Measurements from ENCODE around the gene PXN.
"Not testable (repeated sequence)": the region's sequence is repeated elsewhere in the genome, so short reads cannot be mapped to it uniquely, and the experiment has no call there.

The PXN gene

GRCh38 chr12:120266180-120266870 is 795 bp upstream of the PXN start:
- Mint-ChIP-seq H3K36me3 (ENCODE audit: low read depth) (no peaks in the 10 kb centered on the region), H3K4me3 (peak overlapping the region; percentile 81), H3K27me3 (no peaks in the 10 kb centered on the region), H3K27ac (peak overlapping the region; percentile 59), H3K4me1 (ENCODE audit: low read depth) (peaks cover 39% of the 10 kb centered on the region), H3K9me3 (no peaks in the 10 kb centered on the region)

- no peaks in the 10 kb centered on the region for H3K36me3 Mint-ChIP-seq (ENCODE audit: low read depth)
Observed at GRCh38 chr12:120264904-120265472, 542 bp downstream of the PXN start.

GRCh38 chr12:120264086-120264903 is 1.2 kb downstream of the PXN start:
- Mint-ChIP-seq H3K27ac (peak overlapping the region; percentile 86), H3K4me1 (ENCODE audit: low read depth) (peaks cover 58% of the 10 kb centered on the region), H3K27me3 (no peaks in the 10 kb centered on the region), H3K36me3 (ENCODE audit: low read depth) (peaks cover 6% of the 10 kb centered on the region), H3K4me3 (peak overlapping the region; percentile 88), H3K9me3 (no peaks in the 10 kb centered on the region)

More at GRCh38 chr12:120264904-120265472, 542 bp downstream of the PXN start:
- Mint-ChIP-seq H3K27ac (peak overlapping the region; percentile 86), H3K4me1 (ENCODE audit: low read depth) (peaks cover 51% of the 10 kb centered on the region), H3K27me3 (no peaks in the 10 kb centered on the region), H3K9me3 (no peaks in the 10 kb centered on the region), H3K4me3 (peak overlapping the region; percentile 88)

GRCh38 chr12:120263748-120264085 is 1.8 kb downstream of the PXN start:
- Mint-ChIP-seq H3K4me1 (ENCODE audit: low read depth) (peaks cover 59% of the 10 kb centered on the region), H3K27me3 (no peaks in the 10 kb centered on the region), H3K4me3 (peak overlapping the region; percentile 88), H3K36me3 (ENCODE audit: low read depth) (peaks cover 7% of the 10 kb centered on the region), H3K27ac (no peak overlapping the region), H3K9me3 (no peaks in the 10 kb centered on the region)

- Mint-ChIP-seq H3K9me3 (no peaks in the 10 kb centered on the region), H3K4me3 (peak overlapping the region; percentile 88), H3K4me1 (ENCODE audit: low read depth) (peaks cover 66% of the 10 kb centered on the region), H3K36me3 (ENCODE audit: low read depth) (peaks cover 7% of the 10 kb centered on the region), H3K27me3 (no peaks in the 10 kb centered on the region), H3K27ac (peak overlapping the region; percentile 64)
Observed at GRCh38 chr12:120262852-120263747, 2.4 kb downstream of the PXN start.

GRCh38 chr12:120261951-120262851 is 3.3 kb downstream of the PXN start:
- Mint-ChIP-seq H3K27ac (peak overlapping the region; percentile 64), H3K4me3 (peak overlapping the region; percentile 88), H3K36me3 (ENCODE audit: low read depth) (peaks cover 7% of the 10 kb centered on the region), H3K4me1 (ENCODE audit: low read depth) (peaks cover 75% of the 10 kb centered on the region), H3K27me3 (no peaks in the 10 kb centered on the region), H3K9me3 (no peaks in the 10 kb centered on the region)

- Mint-ChIP-seq H3K4me1 (ENCODE audit: low read depth) (peaks cover 85% of the 10 kb centered on the region), H3K27me3 (no peaks in the 10 kb centered on the region), H3K36me3 (ENCODE audit: low read depth) (peaks cover 7% of the 10 kb centered on the region), H3K9me3 (no peaks in the 10 kb centered on the region), H3K27ac (no peak overlapping the region), H3K4me3 (no peak overlapping the region)
Observed at GRCh38 chr12:120260607-120261006, 4.9 kb downstream of the PXN start.

GRCh38 chr12:120259418-120260202 is 5.9 kb downstream of the PXN start:
- Mint-ChIP-seq H3K4me3 (no peak overlapping the region), H3K36me3 (ENCODE audit: low read depth) (peaks cover 13% of the 10 kb centered on the region), H3K27ac (no peak overlapping the region), H3K27me3 (no peaks in the 10 kb centered on the region), H3K9me3 (no peaks in the 10 kb centered on the region), H3K4me1 (ENCODE audit: low read depth) (peaks cover 89% of the 10 kb centered on the region)

- no peak overlapping the region for H3K4me3 Mint-ChIP-seq
- H3K9me3 Mint-ChIP-seq: no peaks in the 10 kb centered on the region
- H3K4me1 Mint-ChIP-seq (ENCODE audit: low read depth): peaks cover 89% of the 10 kb centered on the region
- H3K27ac Mint-ChIP-seq: no peak overlapping the region
- H3K36me3 Mint-ChIP-seq (ENCODE audit: low read depth): peaks cover 18% of the 10 kb centered on the region
- H3K27me3 Mint-ChIP-seq: no peaks in the 10 kb centered on the region
Observed at GRCh38 chr12:120258323-120258896, 7.1 kb downstream of the PXN start.

- Mint-ChIP-seq H3K4me3 (no peak overlapping the region), H3K9me3 (no peaks in the 10 kb centered on the region), H3K27ac (no peak overlapping the region), H3K4me1 (ENCODE audit: low read depth) (peaks cover 89% of the 10 kb centered on the region), H3K27me3 (no peaks in the 10 kb centered on the region), H3K36me3 (ENCODE audit: low read depth) (peaks cover 18% of the 10 kb centered on the region)
Observed at GRCh38 chr12:120257041-120257821, 8.3 kb downstream of the PXN start.

GRCh38 chr12:120254809-120255208 is 10.7 kb downstream of the PXN start:
- peak overlapping the region; percentile 12 for H3K27ac Mint-ChIP-seq
- peaks cover 90% of the 10 kb centered on the region for H3K4me1 Mint-ChIP-seq (ENCODE audit: low read depth)
- peaks cover 22% of the 10 kb centered on the region for H3K36me3 Mint-ChIP-seq (ENCODE audit: low read depth)
- H3K4me3 Mint-ChIP-seq: no peak overlapping the region
- H3K9me3 Mint-ChIP-seq: no peaks in the 10 kb centered on the region
- no peaks in the 10 kb centered on the region for H3K27me3 Mint-ChIP-seq

GRCh38 chr12:120253313-120253712 is 12.2 kb downstream of the PXN start:
- peaks cover 16% of the 10 kb centered on the region for H3K36me3 Mint-ChIP-seq (ENCODE audit: low read depth)

More at GRCh38 chr12:120253313-120253712, 12.2 kb downstream of the PXN start:
- Mint-ChIP-seq H3K4me1 (ENCODE audit: low read depth) (peaks cover 94% of the 10 kb centered on the region), H3K27ac (peak overlapping the region; percentile 91), H3K4me3 (peak overlapping the region; percentile 69)
- not testable (repeated sequence) for H3K27me3 Mint-ChIP-seq, H3K9me3 Mint-ChIP-seq
